HCT116 (cell line): ENCODE results near the gene MT2A. TPM values are rescaled to one million over a fixed set of nuclear protein-coding genes. Genes with fewer than 3 reads are reported as not detected.

Experiments used
- ATAC-seq: fragments of 200-7000 bp; cut with Tn5 transposase; 2 replicates; pipeline ENCODE4 v1.9.1; 2020; ENCODE audit warnings: mild to moderate bottlenecking, moderate library complexity
- BruUV-seq: library from RNA; stranded (reverse); fragments of 400-500 nt; replicated peaks from 2 replicates; lab custom pipeline; 2021; lab: Mats Ljungman, UMichigan
- CTCF ChIA-PET: fragments of 300-600 bp; sonication (Branson Sonifier 250); formaldehyde crosslinking; loops from one replicate; lab custom pipeline; 2021; ENCODE audit warnings: antibody characterized with exemption; lab: Charles Lee
- POLR2A ChIA-PET: fragments of 300-600, 350-600 bp; sonication (Branson Sonifier 250); formaldehyde crosslinking; loops from one replicate; lab custom pipeline; 2021; ENCODE audit warnings: antibody characterized with exemption; lab: Charles Lee
- RAD21 ChIA-PET, 2 experiments: fragments of 300-600 bp; sonication (Branson Sonifier 250); formaldehyde crosslinking; loops; one replicate each; lab custom pipeline; 2023; ENCODE audit warnings: low total read pairs in 2 of 2; ENCODE audit not compliant: uncharacterized antibody in 2 of 2, unreplicated experiment in 2 of 2, low non-redundant PET in 1 of 2; lab: Charles Lee
- DNase-seq: peaks from one replicate; pipeline ENCODE4 v3.0.0-alpha.2; 2010; ENCODE audit warnings: low read depth, low spot score
- H2AFZ ChIP-seq: fragments of 200-600 bp; shearing (Covaris generic), sonication (generic); 2 replicates; pipeline ENCODE4 v1.6.1; 2017; ENCODE audit warnings: low read depth, mixed run types, mixed read lengths, antibody characterized with exemption, low read length; ENCODE audit not compliant: poor library complexity, severe bottlenecking
- H3K27ac ChIP-seq: 2 replicates; pipeline ENCODE4 v1.5.1; 2012; ENCODE audit warnings: low read depth, low read length
- H3K27me3 ChIP-seq: fragments of 200-600 bp; sonication (generic); 2 replicates; pipeline ENCODE4 v1.6.1; 2016; ENCODE audit warnings: mixed run types, low read length, mixed read lengths; ENCODE audit not compliant: insufficient read depth
- H3K36me3 ChIP-seq, 2 experiments: fragments of 200-500 bp in 1 of 2; fragments of 200-600 bp in 1 of 2; sonication (Bioruptor generic) in 1 of 2; sonication (generic) in 1 of 2; 2 replicates each; pipeline versions ENCODE4 v1.5.1 to v1.6.1; 2014 to 2016; ENCODE audit warnings: low read length in 2 of 2, inconsistent platforms in 1 of 2, mixed read lengths in 1 of 2, mixed run types in 1 of 2; ENCODE audit not compliant: insufficient read depth in 2 of 2, control insufficient read depth in 1 of 2
- H3K4me1 ChIP-seq, 2 experiments: fragments of 200-600 bp in 1 of 2; sonication (generic) in 1 of 2; 2 replicates each; pipeline versions ENCODE4 v1.5.1 to v1.6.1; 2012 to 2017; ENCODE audit warnings: low read length in 2 of 2, inconsistent platforms in 1 of 2, mild to moderate bottlenecking in 1 of 2, mixed read lengths in 1 of 2, mixed run types in 1 of 2, moderate library complexity in 1 of 2; ENCODE audit not compliant: insufficient read depth in 2 of 2, control insufficient read depth in 1 of 2
- H3K4me2 ChIP-seq: fragments of 200-600 bp; sonication (generic); 2 replicates; pipeline ENCODE4 v1.6.1; 2017; ENCODE audit warnings: mixed run types, low read length, mixed read lengths
- H3K4me3 ChIP-seq, 2 experiments: fragments of 200-600 bp in 1 of 2; sonication (generic) in 1 of 2; replicated peaks in 1 of 2; 2 replicates each; pipeline ENCODE4 v1.5.1; 2011 to 2016; ENCODE audit warnings: low read length in 2 of 2, control low read depth in 1 of 2, low read depth in 1 of 2, mild to moderate bottlenecking in 1 of 2, mixed read lengths in 1 of 2, mixed run types in 1 of 2
- H3K79me2 ChIP-seq: fragments of 200-600 bp; sonication (generic); 2 replicates; pipeline ENCODE4 v1.6.1; 2017; ENCODE audit warnings: mild to moderate bottlenecking, mixed run types, low read length, moderate library complexity, mixed read lengths; ENCODE audit not compliant: insufficient read depth
- H3K9ac ChIP-seq: fragments of 200-600 bp; sonication (generic); 2 replicates; pipeline ENCODE4 v1.6.1; 2016; ENCODE audit warnings: low read length, mixed read lengths
- H3K9me2 ChIP-seq: fragments of 200-600 bp; sonication (generic), shearing (Covaris generic); 2 replicates; pipeline ENCODE4 v1.6.1; 2017; ENCODE audit warnings: mixed run types, mild to moderate bottlenecking, moderate library complexity; ENCODE audit not compliant: insufficient read depth
- H3K9me3 ChIP-seq, 2 experiments: fragments of 200-500 bp in 1 of 2; fragments of 200-600 bp in 1 of 2; sonication (Bioruptor generic) in 1 of 2; sonication (generic) in 1 of 2; 2 replicates each; pipeline ENCODE4 v1.6.1; 2014 to 2017; ENCODE audit warnings: low read length in 2 of 2, mixed read lengths in 2 of 2, inconsistent platforms in 1 of 2, low read depth in 1 of 2, mild to moderate bottlenecking in 1 of 2, mixed run types in 1 of 2, moderate library complexity in 1 of 2; ENCODE audit not compliant: control insufficient read depth in 1 of 2, insufficient read depth in 1 of 2
- H4K20me1 ChIP-seq: fragments of 200-600 bp; sonication (generic), shearing (Covaris generic); 2 replicates; pipeline ENCODE4 v1.6.1; 2017; ENCODE audit warnings: mixed run types, mild to moderate bottlenecking, moderate library complexity; ENCODE audit not compliant: insufficient read depth
- CEBPB ChIP-seq: IDR thresholded peaks from 2 replicates; pipeline ENCODE4 v1.6.1; 2012; ENCODE audit warnings: low read depth
- EZH2 ChIP-seq: fragments of 200-600 bp; sonication (generic); IDR thresholded peaks from 2 replicates; pipeline ENCODE4 v1.6.1; 2017; ENCODE audit warnings: antibody characterized with exemption, mixed run types
- EZH2phosphoT487 ChIP-seq: fragments of 200-600 bp; IDR thresholded peaks from 2 replicates; pipeline ENCODE4 v1.6.1; 2018; ENCODE audit warnings: antibody characterized with exemption, borderline replicate concordance
- SIN3A ChIP-seq: IDR thresholded peaks from 2 replicates; pipeline ENCODE4 v1.6.1; 2012; ENCODE audit warnings: low read depth
- TCF7L2 ChIP-seq: IDR thresholded peaks from 2 replicates; pipeline ENCODE4 v1.7.0; 2011; ENCODE audit warnings: borderline replicate concordance, inconsistent platforms; ENCODE audit not compliant: insufficient read depth, insufficient read length; ENCODE audit errors: extremely low read depth
- ZFX ChIP-seq: fragments of 450-650 bp; IDR thresholded peaks from 2 replicates; pipeline ENCODE4 v1.6.1; 2017
- intact Hi-C: fragments of 100-400 bp; cut with micrococcal nuclease; formaldehyde crosslinking; loops from 2 replicates; pipeline ENCODE4 v1.10.0; 2022
- total RNA-seq: library from RNA; stranded (reverse); gene quantifications from one replicate; pipeline ENCODE4 v1.2.1, GENCODE V29; 2021; ENCODE audit not compliant: unreplicated experiment
- TF ChIP-seq, protein P1 (sequence below): IDR thresholded peaks from 2 replicates; pipeline ENCODE4 v1.6.1; 2012; ENCODE audit warnings: low read depth
- TF ChIP-seq, protein P2 (sequence below): IDR thresholded peaks from 2 replicates; pipeline ENCODE4 v1.6.1; 2012

The MT2A gene
- total RNA-seq, 1 experiment from 2014 or later = 710 TPM

GRCh38 chr16:56629531-56629930 lies 21.1 kb downstream of the MT2A start:
- CTCF ChIA-PET = interaction anchor here (1.0 to 2.1 kb wide), 3 partner anchors 13 to 29 kb away, joined by 3 to 11 read pairs (median 3); partner anchors contain the start of gene MT2A
- DNase-seq = no peak
- Histone ChIP-seq H3K9me3 (no peaks in the 10 kb centered on the region), H3K4me2 (no peak overlapping the region), H3K36me3 (no peaks in the 10 kb centered on the region), H3K4me3 (no peak overlapping the region), H3K79me2 (peaks cover 12% of the 10 kb centered on the region), H2AFZ (no peak overlapping the region), H4K20me1 (no peaks in the 10 kb centered on the region), H3K27me3 (no peaks in the 10 kb centered on the region), H3K9ac (no peak overlapping the region), H3K9me2 (no peaks in the 10 kb centered on the region), H3K27ac (no peak overlapping the region), H3K4me1 (peaks cover 9 to 46% of the 10 kb centered on the region in 2 experiments)
- POLR2A ChIA-PET = interaction anchor here (1.5 to 9.4 kb wide), 2 partner anchors 14 to 19 kb away, joined by 6 to 344 read pairs; partner anchors contain the start of gene MT2A
- ATAC-seq = no peak
- RAD21 ChIA-PET = no interaction called here
- no TSS peak for BruUV-seq
- intact Hi-C loops = loop anchor here (5.0 kb wide), 1 partner anchor 53 kb away; the partner anchor contains the start of gene MT1X
- TF ChIP-seq ZFX (no peak), EZH2 (no peak), CEBPB (no peak), TCF7L2 (no peak), SIN3A (no peak), EZH2phosphoT487 (no peak)
- TF ChIP-seq, protein P1, sequence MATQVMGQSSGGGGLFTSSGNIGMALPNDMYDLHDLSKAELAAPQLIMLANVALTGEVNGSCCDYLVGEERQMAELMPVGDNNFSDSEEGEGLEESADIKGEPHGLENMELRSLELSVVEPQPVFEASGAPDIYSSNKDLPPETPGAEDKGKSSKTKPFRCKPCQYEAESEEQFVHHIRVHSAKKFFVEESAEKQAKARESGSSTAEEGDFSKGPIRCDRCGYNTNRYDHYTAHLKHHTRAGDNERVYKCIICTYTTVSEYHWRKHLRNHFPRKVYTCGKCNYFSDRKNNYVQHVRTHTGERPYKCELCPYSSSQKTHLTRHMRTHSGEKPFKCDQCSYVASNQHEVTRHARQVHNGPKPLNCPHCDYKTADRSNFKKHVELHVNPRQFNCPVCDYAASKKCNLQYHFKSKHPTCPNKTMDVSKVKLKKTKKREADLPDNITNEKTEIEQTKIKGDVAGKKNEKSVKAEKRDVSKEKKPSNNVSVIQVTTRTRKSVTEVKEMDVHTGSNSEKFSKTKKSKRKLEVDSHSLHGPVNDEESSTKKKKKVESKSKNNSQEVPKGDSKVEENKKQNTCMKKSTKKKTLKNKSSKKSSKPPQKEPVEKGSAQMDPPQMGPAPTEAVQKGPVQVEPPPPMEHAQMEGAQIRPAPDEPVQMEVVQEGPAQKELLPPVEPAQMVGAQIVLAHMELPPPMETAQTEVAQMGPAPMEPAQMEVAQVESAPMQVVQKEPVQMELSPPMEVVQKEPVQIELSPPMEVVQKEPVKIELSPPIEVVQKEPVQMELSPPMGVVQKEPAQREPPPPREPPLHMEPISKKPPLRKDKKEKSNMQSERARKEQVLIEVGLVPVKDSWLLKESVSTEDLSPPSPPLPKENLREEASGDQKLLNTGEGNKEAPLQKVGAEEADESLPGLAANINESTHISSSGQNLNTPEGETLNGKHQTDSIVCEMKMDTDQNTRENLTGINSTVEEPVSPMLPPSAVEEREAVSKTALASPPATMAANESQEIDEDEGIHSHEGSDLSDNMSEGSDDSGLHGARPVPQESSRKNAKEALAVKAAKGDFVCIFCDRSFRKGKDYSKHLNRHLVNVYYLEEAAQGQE = no peak
- TF ChIP-seq, protein P2, sequence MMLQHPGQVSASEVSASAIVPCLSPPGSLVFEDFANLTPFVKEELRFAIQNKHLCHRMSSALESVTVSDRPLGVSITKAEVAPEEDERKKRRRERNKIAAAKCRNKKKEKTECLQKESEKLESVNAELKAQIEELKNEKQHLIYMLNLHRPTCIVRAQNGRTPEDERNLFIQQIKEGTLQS = no peak
